K562 (cell line): ENCODE data around the gene PSAT1. TPM values are rescaled to one million over a fixed set of nuclear protein-coding genes. Genes with fewer than 3 reads are reported as not detected.

Experiments
- ATAC-seq: fragments of 200-7000 bp; cut with Tn5 transposase; 3 replicates; pipeline ENCODE4 v1.9.1; 2020; ENCODE audit warnings: moderate library complexity
- BruUV-seq: library from RNA; stranded (reverse); fragments of 400-500 nt; replicated peaks from 2 replicates; lab custom pipeline; 2021; lab: Mats Ljungman, UMichigan
- CTCF ChIA-PET: fragments of 300-600 bp; formaldehyde crosslinking; extraction: SDS; loops from one replicate; lab custom pipeline; 2021; ENCODE audit warnings: low intra/inter-chr PET ratio; lab: Yijun Ruan, JAX
- POLR2A ChIA-PET: fragments of 300-600, 350-650 bp; sonication (Branson Sonifier 250); formaldehyde crosslinking; extraction: SDS; loops from one replicate; lab custom pipeline; 2021; ENCODE audit warnings: antibody characterized with exemption, inconsistent platforms; lab: Yijun Ruan, JAX
- DNase-seq, 4 experiments: peaks; one replicate each; pipeline versions ENCODE4 v3.0.0 to v3.0.0-alpha.2; 2011 to 2018; ENCODE audit warnings: low spot score in 3 of 4, mixed read lengths in 3 of 4; ENCODE audit errors: extremely low read depth in 1 of 4
- FAIRE-seq: peaks from 2 replicates; lab custom pipeline; 2011; peaks lifted over from hg19 to GRCh38; lab: Jason Lieb, UNC
- H2AFZ ChIP-seq: 2 replicates; pipeline ENCODE4 v1.6.0; 2011; ENCODE audit warnings: low read depth, low read length, control low read depth, inconsistent platforms
- H3K27ac ChIP-seq: fragments of 200-600 bp; 3 replicates; pipeline ENCODE4 v1.8.0; 2011; ENCODE audit warnings: low read depth, mild to moderate bottlenecking, control low read depth, inconsistent platforms, low read length, moderate library complexity, mixed read lengths; ENCODE audit errors: extremely low read depth
- H3K27me3 ChIP-seq, 2 experiments: fragments of 300-600 bp in 1 of 2; 2 replicates in 1 of 2; 3 replicates in 1 of 2; pipeline versions ENCODE4 v1.6.0 to v1.8.0; 2011; ENCODE audit warnings: inconsistent platforms in 2 of 2, low read length in 2 of 2, mild to moderate bottlenecking in 1 of 2, mixed read lengths in 1 of 2, moderate library complexity in 1 of 2; ENCODE audit not compliant: control insufficient read depth in 2 of 2, insufficient read depth in 2 of 2
- H3K36me3 ChIP-seq: fragments of 300-600 bp; 3 replicates; pipeline ENCODE4 v1.8.0; 2011; ENCODE audit warnings: mild to moderate bottlenecking, low read length, inconsistent platforms; ENCODE audit not compliant: control insufficient read depth, insufficient read depth
- H3K4me1 ChIP-seq, 2 experiments: fragments of 200-600 bp in 1 of 2; replicated peaks in 1 of 2; 2 replicates in 1 of 2; 3 replicates in 1 of 2; pipeline versions ENCODE4 v1.5.1 to v1.8.0; 2011; ENCODE audit warnings: inconsistent platforms in 2 of 2, low read length in 2 of 2, mild to moderate bottlenecking in 1 of 2, mixed read lengths in 1 of 2, moderate library complexity in 1 of 2; ENCODE audit not compliant: control insufficient read depth in 2 of 2, insufficient read depth in 2 of 2
- H3K4me2 ChIP-seq: 2 replicates; pipeline ENCODE4 v1.6.1; 2011; ENCODE audit warnings: low read length, control low read depth, inconsistent platforms, mixed read lengths; ENCODE audit not compliant: insufficient read depth
- H3K4me3 ChIP-seq: fragments of 200-600 bp; sonication (generic), shearing (Covaris generic); 2 replicates; pipeline ENCODE4 v1.5.1; 2016; ENCODE audit warnings: control low read depth, inconsistent platforms
- H3K79me2 ChIP-seq: fragments of 200-600 bp; 3 replicates; pipeline ENCODE4 v1.8.0; 2011; ENCODE audit warnings: low read length, inconsistent platforms; ENCODE audit not compliant: control insufficient read depth, insufficient read depth
- H3K9ac ChIP-seq, 2 experiments: 2 replicates each; pipeline versions ENCODE4 v1.6.0 to v1.6.1; 2011; ENCODE audit warnings: low read depth in 2 of 2, low read length in 2 of 2, control low read depth in 1 of 2, inconsistent platforms in 1 of 2, mild to moderate bottlenecking in 1 of 2, mixed read lengths in 1 of 2; ENCODE audit not compliant: insufficient read depth in 1 of 2
- H3K9me1 ChIP-seq: one replicate; pipeline ENCODE4 v1.6.0; 2011; ENCODE audit warnings: inconsistent platforms, mild to moderate bottlenecking, low read length, moderate library complexity; ENCODE audit not compliant: control insufficient read depth, insufficient read depth
- H3K9me3 ChIP-seq: replicated peaks from 2 replicates; pipeline ENCODE4 v1.5.1; 2011; ENCODE audit warnings: low read depth, low read length, inconsistent platforms; ENCODE audit not compliant: control insufficient read depth, insufficient read depth
- H4K20me1 ChIP-seq: replicated peaks from 2 replicates; pipeline ENCODE4 v1.6.1; 2011; ENCODE audit warnings: low read length, inconsistent platforms, mixed read lengths; ENCODE audit not compliant: control insufficient read depth, insufficient read depth
- BCL6 ChIP-seq: fragments of 250-450 bp; sonication (Bioruptor Pico); IDR thresholded peaks from 2 replicates; pipeline ENCODE4 v1.4.0; 2020
- CEBPG ChIP-seq, 3 experiments: fragments of 200-800 bp in 1 of 3; sonication (Bioruptor generic) in 1 of 3; sonication (generic) in 1 of 3; formaldehyde crosslinking in 1 of 3; IDR thresholded peaks in 2 of 3; conservative IDR thresholded peaks in 1 of 3; 2 replicates each; pipeline versions ENCODE4 v1.6.1 to v1.8.0; 2016 to 2022; ENCODE audit warnings: missing compliant biosample characterization in 2 of 3, missing genetic modification characterization in 2 of 3, mild to moderate bottlenecking in 1 of 3, missing genetic modification reagents in 1 of 3
- CHD4 ChIP-seq: fragments of 200-600 bp; sonication (generic); IDR thresholded peaks from 3 replicates; pipeline ENCODE4 v1.6.1; 2012; ENCODE audit warnings: low read depth, mild to moderate bottlenecking, mixed read lengths, low read length, inconsistent platforms; ENCODE audit not compliant: insufficient read depth, insufficient replicate concordance, poor library complexity, severe bottlenecking
- FOSL1 ChIP-seq: fragments of 200-800 bp; sonication (Bioruptor generic); conservative IDR thresholded peaks from 2 replicates; pipeline ENCODE4 v1.6.1; 2016; ENCODE audit warnings: missing genetic modification characterization, missing compliant biosample characterization
- MEF2A ChIP-seq: IDR thresholded peaks from 2 replicates; pipeline ENCODE4 v1.6.1; 2011; ENCODE audit warnings: low read depth, mild to moderate bottlenecking, low read length, moderate library complexity; ENCODE audit not compliant: control insufficient read depth
- NFIX ChIP-seq: fragments of 250-450 bp; sonication (Bioruptor Pico); IDR thresholded peaks from 2 replicates; pipeline ENCODE4 v1.4.0; 2020; ENCODE audit warnings: low read depth, mild to moderate bottlenecking, moderate library complexity
- PPARD ChIP-seq: fragments of 250-450 bp; sonication (Bioruptor Pico); IDR thresholded peaks from 2 replicates; pipeline ENCODE4 v1.8.0; 2022; ENCODE audit warnings: inconsistent platforms, mild to moderate bottlenecking, moderate library complexity
- ZNF124 ChIP-seq: sonication (generic); formaldehyde crosslinking; IDR thresholded peaks from 2 replicates; pipeline ENCODE4 v1.8.1; 2022; ENCODE audit warnings: missing genetic modification reagents
- ZNF408 ChIP-seq: fragments of 250-450 bp; sonication (Bioruptor Pico); IDR thresholded peaks from 2 replicates; pipeline ENCODE4 v1.4.0; 2020; ENCODE audit warnings: low read depth, mild to moderate bottlenecking, moderate library complexity
- WGBS: fragments of 100-300 bp; shearing (Covaris generic); methylation state at CpG from one replicate; pipeline ENCODE4 v1.1.6; 2016; ENCODE audit warnings: low coverage, mixed read lengths; ENCODE audit not compliant: insufficient coverage; ENCODE audit errors: missing lambda C conversion rate; 5-methylcytosine and 5-hydroxymethylcytosine counted together
- in situ Hi-C: fragments of 300-500 bp; cut with MboI; formaldehyde crosslinking; loops from 4 replicates; pipeline ENCODE4 v1.15.0; 2018; ENCODE audit warnings: inconsistent platforms, mixed read lengths
- intact Hi-C: fragments of 100-400 bp; cut with micrococcal nuclease; formaldehyde crosslinking; loops from 2 replicates; pipeline ENCODE4 v1.14.2; 2022
- polyA plus RNA-seq, 8 experiments: library from polyadenylated mRNA; depleted of rRNA in 4 of 8; stranded (reverse) in 5 of 8; unstranded in 3 of 8; fragments of >200 nt; fragmentation: Nextera tagmentation in 2 of 8; fragmentation: Illumina TruSeq in 1 of 8; extraction: Ambion mirVana in 2 of 8; extraction: Trizol in 1 of 8; gene quantifications; 2 replicates each; pipeline versions ENCODE4 v1.2.1 to v1.2.3, GENCODE V29; 2011 to 2014; ENCODE audit warnings: inconsistent platforms in 1 of 8, missing spikeins in 1 of 8
- total RNA-seq, 7 experiments: library from RNA; depleted of rRNA in 6 of 7; stranded (reverse); fragments of >200 nt in 6 of 7; fragmentation: Illumina TruSeq in 2 of 7; extraction: Trizol in 2 of 7; gene quantifications; 2 replicates each; pipeline versions ENCODE4 v1.2.1 to v1.2.3, GENCODE V29; 2011 to 2021; ENCODE audit warnings: low replicate concordance in 1 of 7

The PSAT1 gene
- total and polyA plus RNA-seq, 9 of the 15 experiments (the other 6 are each of a cell fraction or from before 2014, with no cell fraction given) = 29.7 to 151 (median 98.3) TPM

DNA sequence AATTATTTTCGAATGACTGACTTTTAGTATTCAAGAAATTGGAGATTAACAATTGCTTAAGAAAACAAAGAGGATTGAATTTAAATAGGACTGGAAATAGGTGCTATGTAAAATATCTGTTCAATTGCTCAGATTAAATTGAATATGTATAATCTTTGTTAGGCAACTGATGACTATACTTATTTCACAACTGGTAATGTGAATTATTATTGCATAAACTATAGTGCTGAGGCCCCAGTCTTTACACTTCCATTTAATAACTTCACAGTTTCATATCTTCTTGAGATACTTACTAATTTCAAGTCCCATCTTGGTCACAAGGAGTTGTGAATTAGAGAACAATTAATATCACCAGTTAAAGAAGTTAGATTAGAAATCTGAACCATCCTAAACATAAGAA is 44.3 kb upstream of the PSAT1 start (continued):
- TF ChIP-seq MEF2A = no peak
- TF ChIP-seq PPARD (CRISPR knock-in tag) = no peak

DNA sequence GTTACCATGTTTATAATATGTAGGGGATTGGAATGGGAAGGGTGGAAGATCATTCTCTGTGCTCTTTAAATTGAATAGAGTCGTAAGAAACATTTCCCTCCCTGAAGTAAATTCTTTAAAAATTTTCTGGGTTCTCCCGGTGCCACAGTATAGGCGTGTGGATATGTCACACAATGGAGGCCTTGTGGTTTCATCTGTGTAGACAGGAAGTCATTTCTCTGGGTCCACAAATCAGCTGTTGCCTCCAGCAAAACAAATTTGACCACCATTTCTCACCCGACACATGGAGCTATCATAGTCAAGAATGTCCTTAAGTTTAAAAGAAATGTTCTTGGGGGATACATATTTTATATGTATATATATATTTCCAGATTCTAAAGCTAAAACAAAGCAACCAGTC is 43.6 kb upstream of the PSAT1 start:
- in situ Hi-C loops = no loop called here
- Histone ChIP-seq H3K4me3 (no peak overlapping the region), H3K4me1 (no peaks in the 10 kb centered on the region), H3K9me1 (no peaks in the 10 kb centered on the region)
- intact Hi-C loops = no loop called here
- POLR2A ChIA-PET = no interaction called here
- ATAC-seq (no peak), DNase-seq (no peak)
- no peak for TF ChIP-seq ZNF124 (CRISPR knock-in tag)
- 0 out of 2 replicates have a peak, but pooled peaks have one; percentile 18 for TF ChIP-seq ZNF408 (CRISPR knock-in tag)
- no peak for TF ChIP-seq CHD4
- TF ChIP-seq BCL6 (CRISPR knock-in tag) = no peak
- 0 out of 2 replicates have a peak, but pooled peaks have one; percentile 16 for TF ChIP-seq NFIX
- no peak for TF ChIP-seq FOSL1 (tag)
- no peak for TF ChIP-seq CEBPG (CRISPR knock-in tag; IDR thresholded peaks at IDR 0.05)
- TF ChIP-seq CEBPG (tag; conservative IDR thresholded peaks at IDR 0.05 in 1 of 2, IDR thresholded peaks at IDR 0.05 in 1 of 2) = no peak
- TF ChIP-seq, all 486 proteins: peak for 2
- no peaks in the 10 kb centered on the region for H3K27me3 ChIP-seq
- H3K9ac ChIP-seq = no peak overlapping the region
- H3K4me2 ChIP-seq = no peak overlapping the region
- BruUV-seq = no TSS peak
- no peaks in the 10 kb centered on the region for H3K79me2 ChIP-seq
- FAIRE-seq = no peak
- H3K27ac ChIP-seq = no peak overlapping the region
- 61% methylated on average over 4 of the region's 4 CpGs for WGBS
- CTCF ChIA-PET = no interaction called here
- H4K20me1 ChIP-seq = no peaks in the 10 kb centered on the region
- H3K9me3 ChIP-seq = no peaks in the 10 kb centered on the region
- H2AFZ ChIP-seq = no peak overlapping the region
- peaks cover 37% of the 10 kb centered on the region; the same call in 2 of the 3 replicates for H3K36me3 ChIP-seq
